Muscle layer of colon (tissue), 2 donors: Measurements from ENCODE around the gene AP1S1.
"Not testable (repeated sequence)": the region's sequence is repeated elsewhere in the genome, so short reads cannot be mapped to it uniquely, and the experiment has no call there.

Experiments used
- H3K27ac ChIP-seq: one replicate; pipeline ENCODE4 v1.7.0; 2013; ENCODE audit warnings: low read depth, mild to moderate bottlenecking, low read length, moderate library complexity
- H3K27me3 ChIP-seq, 2 donors: one replicate each; pipeline ENCODE4 v1.7.0; 2013; ENCODE audit warnings: low read length in 2 of 2, mild to moderate bottlenecking in 2 of 2; ENCODE audit not compliant: insufficient read depth in 2 of 2, control insufficient read depth in 1 of 2
- H3K36me3 ChIP-seq: one replicate; pipeline ENCODE4 v1.7.0; 2013; ENCODE audit warnings: mild to moderate bottlenecking, low read length; ENCODE audit not compliant: insufficient read depth
- H3K4me1 ChIP-seq: one replicate; pipeline ENCODE4 v1.7.0; 2013; ENCODE audit warnings: mild to moderate bottlenecking, low read length; ENCODE audit not compliant: insufficient read depth
- H3K4me3 ChIP-seq, 2 donors: one replicate each; pipeline ENCODE4 v1.7.0; 2013; ENCODE audit warnings: low read length in 2 of 2, low read depth in 1 of 2, mild to moderate bottlenecking in 1 of 2, moderate library complexity in 1 of 2
- H3K9ac ChIP-seq: one replicate; pipeline ENCODE4 v1.7.0; 2013; ENCODE audit warnings: low read length
- H3K9me3 ChIP-seq: one replicate; pipeline ENCODE4 v1.7.0; 2013; ENCODE audit warnings: mild to moderate bottlenecking, low read length
- donor health status: abdominal sarcoma.
- donor health status: Adenocarcinoma of cecum.

The AP1S1 gene

DNA sequence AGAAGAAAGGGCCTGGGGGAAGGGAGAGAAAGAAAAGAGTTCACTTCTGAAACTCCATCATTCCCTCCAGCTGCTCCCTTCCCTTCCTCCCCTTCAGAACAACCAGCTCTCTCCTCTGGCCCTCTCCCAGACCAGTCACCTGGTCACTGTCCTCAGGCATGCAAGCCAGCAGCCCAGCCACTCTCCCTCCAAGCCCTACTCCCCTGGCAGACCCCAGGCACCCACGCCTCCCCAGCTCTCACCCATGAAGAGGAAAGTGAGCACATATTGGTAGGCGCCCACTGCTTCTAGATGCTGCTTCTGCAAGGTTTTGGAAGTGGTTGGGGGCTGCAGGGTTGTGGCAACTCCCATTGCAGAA lies 46.2 kb downstream of the AP1S1 start:
- Histone ChIP-seq H3K36me3 (no peaks in the 10 kb centered on the region), H3K4me3 (no peak overlapping the region), H3K4me1 (no peaks in the 10 kb centered on the region), H3K27ac (no peak overlapping the region), H3K9me3 (no peaks in the 10 kb centered on the region), H3K27me3 (peaks cover 10 to 43% of the 10 kb centered on the region in 2 donors), H3K9ac (no peak overlapping the region)

DNA sequence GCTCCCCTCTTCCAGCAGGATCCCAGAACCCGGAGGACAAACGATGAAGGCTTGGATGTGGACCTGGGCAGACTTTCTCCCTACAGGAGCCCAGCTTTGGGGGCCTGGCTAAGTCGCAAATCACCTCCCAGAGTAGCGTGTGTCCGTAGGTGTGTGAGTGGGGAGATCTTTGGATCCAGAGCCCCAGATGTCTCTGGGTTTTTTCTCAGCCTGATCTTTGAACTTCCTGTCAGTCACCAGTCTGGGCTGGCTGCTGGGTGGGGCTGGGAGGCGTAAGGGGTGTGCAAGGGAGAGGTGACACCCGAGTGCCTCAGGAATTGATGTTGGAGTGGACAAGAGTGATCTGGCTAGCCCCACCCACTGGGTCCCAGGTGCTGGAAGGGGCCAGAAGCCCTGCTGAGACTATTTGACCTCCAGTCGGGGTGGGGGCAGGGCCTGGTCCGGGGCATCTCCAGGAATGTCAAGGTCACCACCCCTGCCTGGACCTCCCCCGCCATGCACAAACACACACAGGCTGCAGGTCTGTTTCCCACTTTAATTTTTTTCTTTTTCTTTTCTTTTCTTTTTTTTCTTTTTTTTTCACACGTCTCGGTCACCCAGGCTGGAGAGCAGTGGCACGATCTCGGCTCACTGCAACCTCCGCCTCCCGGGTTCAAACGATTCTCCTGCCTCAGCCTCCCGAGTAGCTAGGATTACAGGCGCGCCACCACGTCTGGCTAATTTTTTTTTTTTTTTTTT lies 46.8 kb downstream of the AP1S1 start, which contains the start of gene MOGAT3:
Gene MOGAT3, minus strand, starts transcription at position 175 of the 738 bp plus-strand sequence. CDS start 182 bp downstream, outside the sequence.
- H3K4me1 ChIP-seq, result no peaks in the 10 kb centered on the region

DNA sequence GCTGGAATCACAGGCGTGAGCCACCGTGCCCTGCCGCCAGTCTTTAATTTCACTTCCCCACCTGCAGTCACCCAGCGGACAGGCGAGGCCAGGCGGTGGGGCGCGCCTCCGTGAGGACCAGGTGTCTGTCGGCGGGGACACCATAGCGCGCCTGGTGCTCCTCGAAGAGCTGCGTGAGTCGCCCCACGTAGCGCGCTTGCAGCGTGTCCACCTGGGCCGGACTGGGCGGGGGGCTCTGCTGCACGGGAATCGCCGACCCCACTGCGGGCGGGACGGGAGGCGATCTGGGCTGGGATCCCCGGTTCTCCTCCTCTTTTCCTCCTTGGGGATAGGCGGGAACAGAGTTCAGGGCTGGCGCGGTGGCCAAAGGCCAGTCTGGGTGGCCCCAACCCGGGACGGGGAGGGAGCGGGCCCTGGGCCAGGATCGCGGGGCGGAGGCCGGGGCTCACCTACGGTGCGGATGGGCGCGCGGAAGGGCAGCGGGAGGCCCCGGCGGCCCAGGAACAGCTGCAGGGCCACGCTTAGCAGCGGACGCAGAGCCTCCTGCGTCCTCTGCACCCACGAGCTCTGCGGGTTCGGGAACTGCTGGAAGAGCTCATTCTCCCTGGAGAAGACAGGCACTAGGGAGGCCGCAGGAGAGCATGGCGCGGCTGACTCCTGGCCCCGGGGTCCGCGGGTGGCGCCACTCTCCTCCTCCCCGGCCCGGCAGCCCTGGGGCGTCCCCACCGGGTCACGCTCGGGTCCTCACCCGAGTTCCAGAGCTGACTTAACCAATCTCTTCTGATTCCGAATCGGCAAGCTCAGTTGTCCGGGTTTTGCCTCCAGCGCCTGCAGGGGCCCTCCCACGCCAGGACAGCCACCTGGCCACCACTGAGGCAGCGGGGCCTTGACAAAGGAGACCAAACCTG lies 47.7 kb downstream of the AP1S1 start:
- Histone ChIP-seq H3K4me3 (no peak overlapping the region), H3K27me3 (peaks cover 10 to 37% of the 10 kb centered on the region in 2 donors), H3K36me3 (no peaks in the 10 kb centered on the region), H3K9me3 (no peaks in the 10 kb centered on the region), H3K9ac (no peak overlapping the region), H3K4me1 (no peaks in the 10 kb centered on the region), H3K27ac (no peak overlapping the region)

More for the DNA sequence above, 46.8 kb downstream of the AP1S1 start, which contains the start of gene MOGAT3:
- Histone ChIP-seq H3K36me3 (no peaks in the 10 kb centered on the region), H3K4me3 (no peak within 1 kb of the TSS), H3K27me3 (peaks cover 10 to 41% of the 10 kb centered on the region in 2 donors), H3K9me3 (no peaks in the 10 kb centered on the region), H3K27ac (no peak within 1 kb of the TSS), H3K9ac (no peak within 1 kb of the TSS)

DNA sequence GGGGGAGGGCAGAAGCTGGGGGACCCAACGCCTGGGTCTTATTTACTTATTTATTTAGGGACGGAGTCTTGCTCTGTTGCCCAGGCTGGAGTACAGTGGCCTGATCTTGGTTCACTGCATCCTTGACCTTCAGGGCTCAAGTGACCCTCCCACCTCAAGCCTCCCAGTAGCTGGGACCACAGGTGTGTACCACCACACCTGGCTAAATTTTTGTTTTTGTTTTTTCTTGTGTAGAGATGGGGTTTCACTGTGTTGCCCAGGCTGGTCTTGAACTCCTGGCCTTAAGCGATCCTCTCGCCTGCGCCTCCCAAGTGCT lies 48.3 kb downstream of the AP1S1 start:
- H3K27ac ChIP-seq, result no peak overlapping the region
- no peaks in the 10 kb centered on the region for H3K9me3 ChIP-seq
- H3K4me1 ChIP-seq, result no peaks in the 10 kb centered on the region
- H3K36me3 ChIP-seq, result no peaks in the 10 kb centered on the region
- H3K4me3 ChIP-seq, result no peak overlapping the region
- H3K9ac ChIP-seq, result no peak overlapping the region
- H3K27me3 ChIP-seq, result peaks cover 10 to 37% of the 10 kb centered on the region in 2 donors

DNA sequence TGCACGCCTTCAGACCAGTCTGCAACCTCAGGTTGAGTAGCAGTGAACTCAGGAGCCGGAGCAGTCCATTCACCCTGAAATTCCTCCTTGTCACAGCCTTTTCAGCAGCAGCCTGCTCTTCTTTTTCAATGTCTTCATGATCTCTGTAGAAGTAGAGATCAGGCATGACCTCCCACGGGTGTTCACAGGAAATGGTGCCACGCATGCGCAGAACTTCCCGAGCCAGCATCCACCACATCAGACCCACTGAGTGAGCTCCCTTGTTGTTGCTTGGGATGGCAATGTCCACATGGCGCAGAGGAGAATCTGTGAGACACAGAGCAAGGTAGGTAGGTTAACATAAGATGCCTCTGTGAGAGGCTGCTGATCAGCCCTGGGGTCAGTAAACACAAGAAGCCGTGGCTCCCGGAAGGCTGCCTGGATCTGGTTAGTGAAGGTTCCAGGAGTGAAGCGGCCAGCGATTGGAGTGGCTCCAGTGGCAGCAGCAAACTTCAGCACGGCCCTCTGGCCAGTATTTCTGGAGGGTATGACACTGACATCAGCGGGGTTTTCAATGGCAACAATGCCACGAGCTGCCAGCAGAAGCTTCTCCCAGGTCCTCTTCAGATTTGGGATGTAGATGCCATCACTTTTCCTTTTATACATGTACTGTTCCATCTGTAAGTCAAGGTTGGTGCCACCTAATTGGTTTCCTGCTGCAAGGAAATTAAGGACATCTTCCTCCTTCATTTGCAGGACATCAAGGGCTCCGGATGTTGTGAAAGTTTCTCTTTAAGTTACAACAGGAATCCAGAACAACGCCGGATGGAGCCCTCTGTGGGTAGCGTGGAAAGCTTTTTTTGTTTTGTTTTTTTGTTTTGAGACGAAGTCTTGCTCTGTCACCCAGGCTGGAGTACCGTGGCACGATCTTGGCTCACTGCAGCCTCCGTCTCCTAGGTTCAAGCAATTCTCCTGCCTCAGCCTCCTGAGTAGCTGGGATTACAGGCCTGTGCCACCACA lies 49.8 kb downstream of the AP1S1 start:
- H3K9ac ChIP-seq, H3K9me3 ChIP-seq, H3K4me1 ChIP-seq, H3K4me3 ChIP-seq, H3K27ac ChIP-seq, H3K36me3 ChIP-seq: not testable (repeated sequence)
- H3K27me3 ChIP-seq, result peaks cover 10 to 37% of the 10 kb centered on the region in 2 donors

DNA sequence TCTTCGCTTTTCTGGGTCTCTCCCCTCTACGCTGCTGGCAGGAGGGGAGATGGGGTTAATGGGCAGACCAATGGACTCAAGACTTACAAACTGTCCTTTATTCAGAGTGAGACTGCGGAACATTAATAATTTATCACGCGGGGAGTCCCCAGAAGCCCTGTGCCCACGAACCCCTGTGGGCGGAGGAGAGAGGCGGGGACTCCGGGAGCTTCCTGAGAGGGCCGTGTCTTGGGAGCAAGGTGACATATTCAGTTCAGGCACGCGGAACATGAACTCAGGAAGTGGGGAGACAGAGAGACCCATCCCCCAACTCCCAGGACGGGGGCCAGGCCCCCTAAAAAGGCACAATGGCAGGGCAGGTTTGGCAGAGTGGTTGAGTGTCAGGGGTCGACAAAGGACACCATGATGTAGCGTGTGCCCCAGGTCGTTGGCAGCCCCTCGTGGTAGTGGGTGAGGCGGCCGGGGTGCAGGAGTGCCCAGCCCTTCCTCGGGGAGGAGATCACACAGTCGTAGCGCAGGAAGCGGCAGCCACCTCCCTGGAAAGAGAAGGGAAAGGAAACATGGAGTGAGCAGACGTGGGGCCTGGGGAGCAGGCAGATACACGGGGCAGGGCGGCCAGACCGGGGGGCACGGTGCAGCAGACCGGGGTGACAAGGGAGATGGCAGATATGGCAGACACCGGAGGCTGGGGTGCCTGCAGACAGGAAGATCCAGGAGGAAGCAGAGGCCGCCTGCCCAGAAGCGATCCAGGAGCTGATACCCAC lies 51.8 kb downstream of the AP1S1 start:
- H3K4me3 ChIP-seq, result no peak overlapping the region
- no peak overlapping the region for H3K9ac ChIP-seq
- peaks cover 0 to 23% of the 10 kb centered on the region in 2 donors for H3K27me3 ChIP-seq
- no peak overlapping the region for H3K27ac ChIP-seq
- no peaks in the 10 kb centered on the region for H3K4me1 ChIP-seq
- peaks cover 18% of the 10 kb centered on the region for H3K36me3 ChIP-seq
- no peaks in the 10 kb centered on the region for H3K9me3 ChIP-seq

DNA sequence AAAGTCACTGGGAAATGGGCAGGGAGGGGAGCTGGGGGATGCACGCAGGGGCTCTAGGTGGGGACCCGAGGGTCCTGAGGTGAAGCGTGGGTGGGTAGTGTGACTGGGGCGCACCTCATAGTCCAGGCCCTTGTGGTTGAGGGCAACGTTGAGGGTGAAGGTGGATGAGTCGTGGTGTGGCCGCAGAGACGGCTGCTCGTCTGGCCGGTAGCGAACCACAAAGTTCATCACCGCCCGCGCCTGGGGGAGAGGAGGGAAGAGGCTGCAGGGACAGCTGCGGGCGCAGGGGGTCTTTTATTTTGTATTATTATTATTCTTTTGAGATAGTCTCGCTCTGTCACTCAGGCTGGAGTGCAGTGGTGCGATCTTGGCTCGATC lies 52.4 kb downstream of the AP1S1 start:
- Histone ChIP-seq H3K27me3 (peaks cover 0 to 17% of the 10 kb centered on the region in 2 donors), H3K4me1 (no peaks in the 10 kb centered on the region), H3K9me3 (no peaks in the 10 kb centered on the region), H3K4me3 (no peak overlapping the region), H3K36me3 (peaks cover 23% of the 10 kb centered on the region), H3K9ac (no peak overlapping the region), H3K27ac (no peak overlapping the region)

DNA sequence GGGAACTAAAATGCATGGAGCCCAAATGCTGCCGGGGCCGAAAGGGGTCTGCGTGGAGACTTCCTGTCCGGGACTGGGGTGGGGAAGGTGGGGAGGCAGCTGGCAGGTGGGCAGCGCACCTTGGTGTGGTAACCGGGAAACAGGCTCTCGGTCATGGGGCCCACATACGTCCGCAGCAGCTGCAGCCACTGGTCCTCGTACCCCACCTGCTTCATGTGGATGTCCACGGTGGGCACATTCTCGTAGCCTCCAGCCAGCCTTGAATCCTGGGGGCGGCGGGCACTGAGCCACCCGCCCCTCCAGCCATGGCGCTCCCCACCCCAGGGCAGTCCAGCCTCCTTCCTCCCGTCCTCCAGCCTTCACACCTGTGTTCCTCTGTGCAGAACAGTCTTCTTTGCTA lies 53.2 kb downstream of the AP1S1 start:
- Histone ChIP-seq H3K27ac (no peak overlapping the region), H3K9me3 (no peaks in the 10 kb centered on the region), H3K9ac (no peak overlapping the region), H3K4me3 (no peak overlapping the region), H3K36me3 (peaks cover 31% of the 10 kb centered on the region), H3K27me3 (peaks cover 0 to 9% of the 10 kb centered on the region in 2 donors), H3K4me1 (no peaks in the 10 kb centered on the region)

DNA sequence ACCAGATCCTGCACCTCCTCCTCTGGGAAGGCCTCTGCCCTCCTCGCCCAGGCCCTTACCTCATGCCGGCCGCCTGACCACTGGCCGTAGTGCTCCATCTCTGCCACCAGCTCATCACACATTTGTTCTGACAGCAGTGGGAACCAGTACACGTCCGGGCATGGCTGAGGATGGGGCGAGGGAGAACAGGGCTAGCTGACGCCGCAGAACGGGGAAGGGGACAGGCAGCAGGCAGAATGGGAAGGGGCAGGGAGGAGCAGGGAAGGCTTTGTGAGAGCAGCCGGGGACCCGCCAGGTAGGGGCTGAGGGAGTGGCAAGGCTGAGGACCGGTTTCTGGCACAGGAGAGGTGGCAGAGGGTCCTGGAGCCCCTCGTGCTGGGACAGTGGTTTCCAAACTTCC lies 54.5 kb downstream of the AP1S1 start:
- no peaks in the 10 kb centered on the region for H3K4me1 ChIP-seq
- H3K36me3 ChIP-seq, result peaks cover 34% of the 10 kb centered on the region
- no peaks in the 10 kb centered on the region for H3K27me3 ChIP-seq
- no peak overlapping the region for H3K9ac ChIP-seq
- no peak overlapping the region for H3K27ac ChIP-seq
- no peak overlapping the region for H3K4me3 ChIP-seq
- H3K9me3 ChIP-seq, result no peaks in the 10 kb centered on the region

DNA sequence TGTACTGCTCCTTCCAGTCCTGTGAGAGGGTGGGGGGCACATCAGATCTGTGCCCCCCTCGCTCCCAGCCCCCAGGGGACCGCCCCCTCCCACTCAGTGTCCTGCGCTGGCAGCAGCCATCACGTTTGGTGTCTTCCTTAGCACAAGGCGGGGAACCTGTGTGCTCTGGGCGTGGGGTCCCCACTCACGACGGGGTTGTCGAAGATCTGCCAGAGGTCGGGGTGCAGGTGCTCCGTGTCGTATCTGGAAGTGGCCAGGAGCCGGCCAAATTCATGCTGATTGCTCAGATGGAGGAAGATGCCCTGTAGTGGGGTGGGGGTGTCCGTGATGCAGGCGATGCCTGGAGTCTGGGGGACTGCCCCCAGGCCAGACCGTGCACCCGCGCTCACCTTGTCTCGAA lies 55.9 kb downstream of the AP1S1 start:
- Histone ChIP-seq H3K36me3 (peaks cover 39% of the 10 kb centered on the region), H3K4me1 (peaks cover 4% of the 10 kb centered on the region), H3K27ac (no peak overlapping the region), H3K27me3 (no peaks in the 10 kb centered on the region), H3K4me3 (no peak overlapping the region), H3K9ac (no peak overlapping the region), H3K9me3 (no peaks in the 10 kb centered on the region)
